ENCODE measurements around the gene CSK.

DNA sequence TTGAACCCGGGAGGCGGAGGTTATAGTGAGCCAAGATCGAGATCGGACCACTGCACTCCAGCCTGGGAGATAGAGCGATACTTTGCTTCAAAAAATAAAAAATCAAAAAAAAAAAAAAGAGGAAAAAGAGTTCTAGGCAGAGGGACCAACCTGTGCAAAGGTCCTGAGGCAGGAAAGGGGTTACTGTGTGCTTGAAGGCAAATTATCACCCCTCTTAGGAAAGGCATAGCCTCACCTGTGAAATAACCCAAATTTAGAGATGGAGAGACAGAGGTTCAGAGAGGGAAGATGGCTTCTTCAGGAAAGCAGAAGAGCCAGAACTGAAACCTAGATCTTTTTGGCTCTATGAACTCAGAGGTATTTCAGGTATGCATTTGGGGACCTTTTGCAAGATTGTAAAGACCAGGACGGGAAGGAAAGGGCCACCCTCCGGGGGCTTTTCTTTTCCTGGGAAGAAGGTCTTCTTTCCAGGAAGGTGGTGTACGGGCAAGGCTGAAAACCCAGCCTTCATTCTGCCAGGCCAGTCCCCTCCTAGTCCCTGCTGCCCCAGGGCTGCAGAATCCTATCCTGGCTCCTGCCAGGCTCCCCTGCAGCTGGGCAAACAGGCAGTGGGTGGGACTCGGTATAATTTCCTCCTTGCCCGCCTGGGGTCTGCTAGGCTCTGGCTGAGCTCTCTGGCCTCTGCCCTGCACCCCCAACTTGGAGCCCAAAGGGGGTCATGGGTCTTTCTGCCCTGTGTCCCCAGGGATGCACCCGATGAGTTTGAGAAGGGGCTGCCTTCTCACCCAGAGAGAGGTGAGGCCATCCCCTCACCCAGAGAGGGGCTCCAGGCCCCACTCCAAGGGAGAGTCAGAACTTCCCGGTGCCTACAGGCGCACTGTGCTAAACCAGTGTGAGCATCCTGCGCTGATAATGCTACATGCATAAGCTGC lies 14.4 kb upstream of the CSK start:
- TF ChIP-seq POLR2A (IDR thresholded peaks at IDR 0.05) (no peak), EP300 (IDR thresholded peaks at IDR 0.05) (no peak)
- TF ChIP-seq, protein P1, sequence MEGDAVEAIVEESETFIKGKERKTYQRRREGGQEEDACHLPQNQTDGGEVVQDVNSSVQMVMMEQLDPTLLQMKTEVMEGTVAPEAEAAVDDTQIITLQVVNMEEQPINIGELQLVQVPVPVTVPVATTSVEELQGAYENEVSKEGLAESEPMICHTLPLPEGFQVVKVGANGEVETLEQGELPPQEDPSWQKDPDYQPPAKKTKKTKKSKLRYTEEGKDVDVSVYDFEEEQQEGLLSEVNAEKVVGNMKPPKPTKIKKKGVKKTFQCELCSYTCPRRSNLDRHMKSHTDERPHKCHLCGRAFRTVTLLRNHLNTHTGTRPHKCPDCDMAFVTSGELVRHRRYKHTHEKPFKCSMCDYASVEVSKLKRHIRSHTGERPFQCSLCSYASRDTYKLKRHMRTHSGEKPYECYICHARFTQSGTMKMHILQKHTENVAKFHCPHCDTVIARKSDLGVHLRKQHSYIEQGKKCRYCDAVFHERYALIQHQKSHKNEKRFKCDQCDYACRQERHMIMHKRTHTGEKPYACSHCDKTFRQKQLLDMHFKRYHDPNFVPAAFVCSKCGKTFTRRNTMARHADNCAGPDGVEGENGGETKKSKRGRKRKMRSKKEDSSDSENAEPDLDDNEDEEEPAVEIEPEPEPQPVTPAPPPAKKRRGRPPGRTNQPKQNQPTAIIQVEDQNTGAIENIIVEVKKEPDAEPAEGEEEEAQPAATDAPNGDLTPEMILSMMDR (IDR thresholded peaks at IDR 0.05) = no peak
